MM.1S (cell line): Measurements from ENCODE around the gene RUNX1.

Source experiments
- EZH2 ChIP-seq: fragments of 300-600 bp; sonication (generic); optimal IDR thresholded peaks from 2 replicates; pipeline ENCODE3; 2017; ENCODE audit warnings: low read depth, mild to moderate bottlenecking, antibody characterized with exemption, low read length, mixed read lengths
- EZH2phosphoT487 ChIP-seq: fragments of 300-600 bp; sonication (generic); IDR thresholded peaks from 2 replicates; pipeline ENCODE4 v1.6.1; 2018; ENCODE audit warnings: antibody characterized with exemption, low read length
- TF ChIP-seq, protein P1 (sequence below): fragments of 300-600 bp; sonication (generic); IDR thresholded peaks from 2 replicates; pipeline ENCODE4 v1.5.1; 2016; ENCODE audit warnings: antibody characterized with exemption, low read length, mixed read lengths

- TF ChIP-seq, protein P1, sequence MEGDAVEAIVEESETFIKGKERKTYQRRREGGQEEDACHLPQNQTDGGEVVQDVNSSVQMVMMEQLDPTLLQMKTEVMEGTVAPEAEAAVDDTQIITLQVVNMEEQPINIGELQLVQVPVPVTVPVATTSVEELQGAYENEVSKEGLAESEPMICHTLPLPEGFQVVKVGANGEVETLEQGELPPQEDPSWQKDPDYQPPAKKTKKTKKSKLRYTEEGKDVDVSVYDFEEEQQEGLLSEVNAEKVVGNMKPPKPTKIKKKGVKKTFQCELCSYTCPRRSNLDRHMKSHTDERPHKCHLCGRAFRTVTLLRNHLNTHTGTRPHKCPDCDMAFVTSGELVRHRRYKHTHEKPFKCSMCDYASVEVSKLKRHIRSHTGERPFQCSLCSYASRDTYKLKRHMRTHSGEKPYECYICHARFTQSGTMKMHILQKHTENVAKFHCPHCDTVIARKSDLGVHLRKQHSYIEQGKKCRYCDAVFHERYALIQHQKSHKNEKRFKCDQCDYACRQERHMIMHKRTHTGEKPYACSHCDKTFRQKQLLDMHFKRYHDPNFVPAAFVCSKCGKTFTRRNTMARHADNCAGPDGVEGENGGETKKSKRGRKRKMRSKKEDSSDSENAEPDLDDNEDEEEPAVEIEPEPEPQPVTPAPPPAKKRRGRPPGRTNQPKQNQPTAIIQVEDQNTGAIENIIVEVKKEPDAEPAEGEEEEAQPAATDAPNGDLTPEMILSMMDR = no peak
- no peak for TF ChIP-seq EZH2phosphoT487
- TF ChIP-seq EZH2 = no peak
Observed at GRCh38 chr21:34919406-34919805, 129.7 kb downstream of the RUNX1 start.
